K562 (cell line): ENCODE data around the gene ZNF23.

Source experiments
- BDP1 ChIP-seq: IDR thresholded peaks from 3 replicates; pipeline ENCODE4 v1.6.1; 2011; ENCODE audit not compliant: insufficient read length, insufficient read depth
- GABPA ChIP-seq: fragments of 200-800 bp; sonication (Bioruptor generic); conservative IDR thresholded peaks from 2 replicates; pipeline ENCODE4 v1.6.1; 2016; ENCODE audit warnings: low read depth, missing genetic modification characterization, missing compliant biosample characterization
- HDAC6 ChIP-seq: IDR thresholded peaks from 2 replicates; pipeline ENCODE4 v1.6.1; 2012; ENCODE audit warnings: low read depth, mild to moderate bottlenecking, control low read depth, inconsistent platforms, low read length, moderate library complexity
- KLF16 ChIP-seq: IDR thresholded peaks from 2 replicates; pipeline ENCODE4 v1.6.1; 2016; ENCODE audit warnings: antibody characterized with exemption
- NEUROD1 ChIP-seq: fragments of 150-350 bp; IDR thresholded peaks from 2 replicates; pipeline ENCODE4 v1.6.1; 2014; ENCODE audit warnings: borderline replicate concordance, low read length, low read depth; ENCODE audit not compliant: partially characterized antibody
- POLR2A ChIP-seq: fragments of 450-650 bp; conservative IDR thresholded peaks from 2 replicates; pipeline ENCODE4 v1.6.1; 2016
- POLR2AphosphoS5 ChIP-seq: IDR thresholded peaks from 2 replicates; pipeline ENCODE4 v1.6.1; 2011; ENCODE audit warnings: mild to moderate bottlenecking, low read depth, low read length, moderate library complexity; ENCODE audit not compliant: control insufficient read depth, insufficient read depth
- SMAD4 ChIP-seq: fragments of 250-450 bp; sonication (Bioruptor Pico); conservative IDR thresholded peaks from 2 replicates; pipeline ENCODE4 v1.8.0; 2021; ENCODE audit warnings: inconsistent platforms, mild to moderate bottlenecking, moderate library complexity
- SRF ChIP-seq, 2 experiments: fragments of 250-450, 450-650 bp in 1 of 2; sonication (Bioruptor Pico) in 1 of 2; sonication (generic) in 1 of 2; formaldehyde crosslinking; IDR thresholded peaks; 2 replicates each; pipeline versions ENCODE4 v1.5.0 to v1.5.1; 2020 to 2022; ENCODE audit warnings: mild to moderate bottlenecking in 1 of 2, missing genetic modification reagents in 1 of 2
- TSC22D4 ChIP-seq: fragments of 450-650 bp; IDR thresholded peaks from 2 replicates; pipeline ENCODE4 v1.6.1; 2016; ENCODE audit warnings: missing genetic modification characterization, missing biosample characterization, control low read depth
- ZFX ChIP-seq: sonication (generic); formaldehyde crosslinking; IDR thresholded peaks from 2 replicates; pipeline ENCODE4 v1.8.0; 2022; ENCODE audit warnings: mild to moderate bottlenecking, missing genetic modification reagents, moderate library complexity
- TF ChIP-seq, protein P1 (sequence below), 3 experiments: IDR thresholded peaks in 2 of 3; conservative IDR thresholded peaks in 1 of 3; 2 replicates each; pipeline ENCODE4 v1.5.1; 2011 to 2012; ENCODE audit warnings: low read length in 3 of 3, mild to moderate bottlenecking in 3 of 3, control low read depth in 2 of 3, improper control_type of control experiment in 1 of 3, inconsistent platforms in 1 of 3, low read depth in 1 of 3, mixed read lengths in 1 of 3, moderate library complexity in 1 of 3; ENCODE audit not compliant: insufficient read depth in 2 of 3
- TF ChIP-seq, protein P2 (sequence below): fragments of 450-650 bp; formaldehyde crosslinking; IDR thresholded peaks from 2 replicates; pipeline ENCODE4 v1.4.0; 2020; ENCODE audit warnings: mild to moderate bottlenecking
- TF ChIP-seq, protein P3 (sequence below): fragments of 450-650 bp; formaldehyde crosslinking; IDR thresholded peaks from 2 replicates; pipeline ENCODE4 v1.4.0; 2020; ENCODE audit warnings: mild to moderate bottlenecking, moderate library complexity

DNA sequence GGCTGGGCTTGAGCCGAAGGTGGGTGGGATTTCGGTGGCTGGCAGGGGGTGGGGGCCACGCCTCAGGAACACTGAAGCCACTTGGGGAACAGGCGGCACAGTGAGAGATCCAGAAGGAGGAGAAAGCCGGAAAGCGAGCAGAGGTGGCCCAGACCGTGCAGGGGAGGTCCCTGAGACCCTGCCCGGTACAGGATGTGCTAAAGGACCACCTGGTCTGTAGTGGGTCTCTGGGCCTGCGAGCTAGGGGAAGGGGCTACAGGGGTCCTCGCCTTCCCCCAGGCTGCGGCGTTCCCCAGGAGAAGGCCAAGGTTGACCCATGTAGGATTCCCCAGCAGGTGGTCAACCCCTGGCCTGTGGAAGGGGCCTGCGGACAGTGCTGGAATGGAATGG lies 20.0 kb downstream of the ZNF23 start, which contains the start of gene TLE7:
- TF ChIP-seq KLF16 (no peak), BDP1 (no peak), SMAD4 (CRISPR knock-in tag) (no peak), POLR2AphosphoS5 (no peak), TSC22D4 (no peak), ZFX (CRISPR knock-in tag) (no peak), NEUROD1 (no peak), HDAC6 (no peak), POLR2A (no peak), GABPA (tag) (no peak), SRF (CRISPR knock-in tag; IDR thresholded peaks at IDR 0.05) (no peak)
- TF ChIP-seq, protein P1, sequence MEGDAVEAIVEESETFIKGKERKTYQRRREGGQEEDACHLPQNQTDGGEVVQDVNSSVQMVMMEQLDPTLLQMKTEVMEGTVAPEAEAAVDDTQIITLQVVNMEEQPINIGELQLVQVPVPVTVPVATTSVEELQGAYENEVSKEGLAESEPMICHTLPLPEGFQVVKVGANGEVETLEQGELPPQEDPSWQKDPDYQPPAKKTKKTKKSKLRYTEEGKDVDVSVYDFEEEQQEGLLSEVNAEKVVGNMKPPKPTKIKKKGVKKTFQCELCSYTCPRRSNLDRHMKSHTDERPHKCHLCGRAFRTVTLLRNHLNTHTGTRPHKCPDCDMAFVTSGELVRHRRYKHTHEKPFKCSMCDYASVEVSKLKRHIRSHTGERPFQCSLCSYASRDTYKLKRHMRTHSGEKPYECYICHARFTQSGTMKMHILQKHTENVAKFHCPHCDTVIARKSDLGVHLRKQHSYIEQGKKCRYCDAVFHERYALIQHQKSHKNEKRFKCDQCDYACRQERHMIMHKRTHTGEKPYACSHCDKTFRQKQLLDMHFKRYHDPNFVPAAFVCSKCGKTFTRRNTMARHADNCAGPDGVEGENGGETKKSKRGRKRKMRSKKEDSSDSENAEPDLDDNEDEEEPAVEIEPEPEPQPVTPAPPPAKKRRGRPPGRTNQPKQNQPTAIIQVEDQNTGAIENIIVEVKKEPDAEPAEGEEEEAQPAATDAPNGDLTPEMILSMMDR (IDR thresholded peaks at IDR 0.05 in 2 of 3, conservative IDR thresholded peaks at IDR 0.05 in 1 of 3; ENCODE audit: insufficient read depth in 2 of 3, low read depth in 1 of 3, low read length in 3 of 3), result no peak
- TF ChIP-seq, protein P2, sequence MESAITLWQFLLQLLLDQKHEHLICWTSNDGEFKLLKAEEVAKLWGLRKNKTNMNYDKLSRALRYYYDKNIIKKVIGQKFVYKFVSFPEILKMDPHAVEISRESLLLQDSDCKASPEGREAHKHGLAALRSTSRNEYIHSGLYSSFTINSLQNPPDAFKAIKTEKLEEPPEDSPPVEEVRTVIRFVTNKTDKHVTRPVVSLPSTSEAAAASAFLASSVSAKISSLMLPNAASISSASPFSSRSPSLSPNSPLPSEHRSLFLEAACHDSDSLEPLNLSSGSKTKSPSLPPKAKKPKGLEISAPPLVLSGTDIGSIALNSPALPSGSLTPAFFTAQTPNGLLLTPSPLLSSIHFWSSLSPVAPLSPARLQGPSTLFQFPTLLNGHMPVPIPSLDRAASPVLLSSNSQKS, result no peak
- TF ChIP-seq, protein P3, sequence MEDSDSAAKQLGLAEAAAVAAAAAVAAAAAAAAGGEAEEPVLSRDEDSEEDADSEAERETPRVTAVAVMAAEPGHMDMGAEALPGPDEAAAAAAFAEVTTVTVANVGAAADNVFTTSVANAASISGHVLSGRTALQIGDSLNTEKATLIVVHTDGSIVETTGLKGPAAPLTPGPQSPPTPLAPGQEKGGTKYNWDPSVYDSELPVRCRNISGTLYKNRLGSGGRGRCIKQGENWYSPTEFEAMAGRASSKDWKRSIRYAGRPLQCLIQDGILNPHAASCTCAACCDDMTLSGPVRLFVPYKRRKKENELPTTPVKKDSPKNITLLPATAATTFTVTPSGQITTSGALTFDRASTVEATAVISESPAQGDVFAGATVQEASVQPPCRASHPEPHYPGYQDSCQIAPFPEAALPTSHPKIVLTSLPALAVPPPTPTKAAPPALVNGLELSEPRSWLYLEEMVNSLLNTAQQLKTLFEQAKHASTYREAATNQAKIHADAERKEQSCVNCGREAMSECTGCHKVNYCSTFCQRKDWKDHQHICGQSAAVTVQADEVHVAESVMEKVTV (CRISPR knock-in tag), result no peak
